ENCODE data around the gene HSPB9.
"Not testable (repeated sequence)": the region's sequence is repeated elsewhere in the genome, so short reads cannot be mapped to it uniquely, and the experiment has no call there.

The HSPB9 gene

DNA sequence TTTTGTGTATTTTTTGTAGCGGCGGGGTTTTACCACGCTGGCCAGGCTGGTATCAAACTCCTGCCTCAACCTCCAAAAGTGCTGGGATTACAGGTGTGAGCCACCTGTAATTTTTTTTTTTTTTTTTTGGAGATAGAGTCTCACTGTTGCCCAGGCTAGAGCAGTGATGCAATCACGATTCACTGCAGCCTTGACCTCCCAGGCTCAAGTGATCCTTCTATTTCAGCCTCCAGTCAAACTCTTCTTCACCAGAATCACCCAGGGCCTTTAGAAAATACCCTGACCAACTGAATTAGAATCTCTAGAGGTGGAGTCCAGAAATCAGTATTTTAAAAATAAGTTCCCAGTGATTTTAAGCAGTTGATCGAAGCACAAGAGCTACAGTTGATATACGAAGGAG lies 12.5 kb downstream of the HSPB9 start:
- no peak for DNase-seq (ENCODE audit: low spot score)
- TF ChIP-seq CTCF (IDR thresholded peaks at IDR 0.05; ENCODE audit: extremely low read depth, insufficient read depth, missing control alignments) = no peak
- in situ Hi-C loops (cut with MboI; ENCODE audit: low pct_unique_long_range_greater_than_20kb, low sequenced_read_pairs, unreplicated experiment) = no loop called here

GRCh38 chr17:42135664-42136653 lies 13.4 kb downstream of the HSPB9 start:
- in situ Hi-C loops (cut with MboI; ENCODE audit: low pct_unique_long_range_greater_than_20kb, low sequenced_read_pairs, unreplicated experiment) = no loop called here
- no peak for DNase-seq (ENCODE audit: low spot score)
- no peak for TF ChIP-seq CTCF (IDR thresholded peaks at IDR 0.05; ENCODE audit: extremely low read depth, insufficient read depth, missing control alignments)

DNA sequence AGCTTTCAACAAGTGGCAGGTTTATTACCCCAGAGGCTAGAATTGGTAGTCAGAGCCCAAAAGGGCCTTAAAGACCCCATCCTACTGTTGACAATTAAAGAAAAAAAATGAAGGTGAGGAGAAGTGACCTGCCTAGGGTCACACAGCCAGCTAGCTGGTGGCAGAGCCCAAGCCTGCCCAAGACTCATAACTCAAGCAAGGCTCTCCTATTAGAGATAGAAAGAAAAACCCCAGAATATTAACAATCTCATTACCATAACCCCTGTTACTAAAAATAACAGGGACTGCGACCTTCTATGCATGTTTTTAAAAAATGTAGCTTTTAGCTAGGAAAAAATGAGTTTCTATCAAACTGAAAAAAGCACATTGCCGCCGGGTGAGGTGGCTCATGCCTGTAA lies 14.0 kb downstream of the HSPB9 start:
- no peak for DNase-seq (ENCODE audit: low spot score)
- no peak for TF ChIP-seq CTCF (IDR thresholded peaks at IDR 0.05; ENCODE audit: extremely low read depth, insufficient read depth, missing control alignments)
- in situ Hi-C loops (cut with MboI; ENCODE audit: low pct_unique_long_range_greater_than_20kb, low sequenced_read_pairs, unreplicated experiment) = no loop called here

DNA sequence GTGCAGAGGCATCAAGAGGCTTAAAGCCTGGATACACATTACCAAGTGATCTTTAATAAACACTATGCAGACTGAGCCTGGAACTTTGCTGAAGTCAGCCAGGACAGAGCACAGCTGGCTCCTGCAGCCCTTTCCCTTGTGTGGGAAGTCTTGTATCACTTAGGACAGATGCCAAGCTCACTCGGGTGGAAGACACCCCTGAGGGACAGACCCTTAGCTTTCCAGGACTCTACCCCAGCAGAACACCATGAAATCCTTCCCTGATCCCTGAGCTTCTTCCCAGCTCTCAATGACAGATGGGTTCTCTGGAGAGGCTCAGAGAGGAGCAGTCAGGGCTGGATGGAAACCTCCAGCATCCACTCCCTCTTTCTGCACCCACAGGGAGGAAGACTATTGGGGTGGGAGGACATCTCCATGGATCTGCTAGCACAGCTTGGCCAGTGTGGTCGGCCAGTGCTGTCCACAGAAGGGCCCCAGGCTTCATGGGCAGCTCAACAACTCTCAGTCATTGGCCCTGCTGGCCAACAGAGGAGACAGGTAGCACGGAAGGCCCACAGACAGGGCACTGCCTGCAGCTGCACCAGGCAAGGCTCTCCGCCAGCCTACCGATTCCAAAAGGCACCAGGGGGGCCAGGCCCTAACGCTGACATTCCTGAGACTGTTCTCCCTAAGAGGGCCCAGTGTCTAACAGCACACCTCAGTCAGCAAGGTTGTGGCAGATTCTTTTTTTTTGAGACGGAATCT lies 16.3 kb downstream of the HSPB9 start:
- in situ Hi-C loops (cut with MboI; ENCODE audit: low pct_unique_long_range_greater_than_20kb, low sequenced_read_pairs, unreplicated experiment) = no loop called here
- TF ChIP-seq CTCF (IDR thresholded peaks at IDR 0.05; ENCODE audit: extremely low read depth, insufficient read depth, missing control alignments) = no peak
- no peak for DNase-seq (ENCODE audit: low spot score)

- in situ Hi-C loops (cut with MboI; ENCODE audit: low pct_unique_long_range_greater_than_20kb, low sequenced_read_pairs, unreplicated experiment); DNase-seq (ENCODE audit: low spot score): not testable (repeated sequence)
These were observed 18.1 kb downstream of the HSPB9 start for GRCh38 chr17:42140690-42141089.

GRCh38 chr17:42141382-42141781 lies 18.8 kb downstream of the HSPB9 start:
- no peak for DNase-seq (ENCODE audit: low spot score)
- in situ Hi-C loops (cut with MboI; ENCODE audit: low pct_unique_long_range_greater_than_20kb, low sequenced_read_pairs, unreplicated experiment) = no loop called here
- TF ChIP-seq CTCF (IDR thresholded peaks at IDR 0.05; ENCODE audit: extremely low read depth, insufficient read depth, missing control alignments) = no peak

Data from GM13977 (cell line).